GM23338 (cell line): ENCODE data around the gene LMF1. TPM values are rescaled to one million over a fixed set of nuclear protein-coding genes. Genes with fewer than 3 reads are reported as not detected.

Source experiments
- ATAC-seq: fragments of 200-7000 bp; cut with Tn5 transposase; 3 replicates; pipeline ENCODE4 v1.9.1; 2020
- DNase-seq: peaks from one replicate; pipeline ENCODE4 v3.0.0-alpha.2; 2015; ENCODE audit warnings: low spot score
- H2AFZ ChIP-seq: fragments of 200-600 bp; sonication (generic); 2 replicates; pipeline ENCODE4 v1.8.0; 2016; ENCODE audit warnings: antibody characterized with exemption, mild to moderate bottlenecking, moderate library complexity
- H3F3A ChIP-seq: fragments of 200-600 bp; sonication (generic); replicated peaks from 2 replicates; pipeline ENCODE4 v1.8.0; 2017; ENCODE audit warnings: antibody characterized with exemption, mixed run types, low read depth
- H3K27ac ChIP-seq: fragments of 200-600 bp; sonication (generic); 2 replicates; pipeline ENCODE4 v1.6.1; 2016; ENCODE audit warnings: low read depth
- H3K27me3 ChIP-seq: fragments of 200-600 bp; sonication (generic); 2 replicates; pipeline ENCODE4 v1.8.0; 2016; ENCODE audit warnings: mild to moderate bottlenecking, mixed run types, moderate library complexity; ENCODE audit not compliant: insufficient read depth
- H3K36me3 ChIP-seq: fragments of 200-600 bp; sonication (generic); 2 replicates; pipeline ENCODE4 v1.8.0; 2016; ENCODE audit warnings: mild to moderate bottlenecking; ENCODE audit not compliant: insufficient read depth
- H3K4me1 ChIP-seq: fragments of 200-600 bp; sonication (generic); 2 replicates; pipeline ENCODE4 v1.8.0; 2016; ENCODE audit warnings: mild to moderate bottlenecking, moderate library complexity; ENCODE audit not compliant: insufficient read depth
- H3K4me2 ChIP-seq: fragments of 200-600 bp; sonication (generic); 2 replicates; pipeline ENCODE4 v1.7.1; 2017; ENCODE audit warnings: mixed run types
- H3K4me3 ChIP-seq: fragments of 200-600 bp; sonication (generic); 2 replicates; pipeline ENCODE4 v1.6.1; 2016; ENCODE audit warnings: mixed run types
- H3K79me2 ChIP-seq: fragments of 200-600 bp; sonication (generic); replicated peaks from 2 replicates; pipeline ENCODE4 v1.8.0; 2017; ENCODE audit warnings: mild to moderate bottlenecking; ENCODE audit not compliant: insufficient read depth
- H3K9me2 ChIP-seq: fragments of 200-600 bp; sonication (generic); 2 replicates; pipeline ENCODE4 v1.8.0; 2017; ENCODE audit not compliant: insufficient read depth
- H4K20me1 ChIP-seq: fragments of 200-600 bp; sonication (generic); replicated peaks from 2 replicates; pipeline ENCODE4 v1.8.0; 2017; ENCODE audit warnings: mild to moderate bottlenecking; ENCODE audit not compliant: insufficient read depth
- H3K27ac Mint-ChIP-seq: 2 replicates; pipeline ENCODE4 v1.8.0; 2020; ENCODE audit warnings: inconsistent platforms, mild to moderate bottlenecking, moderate library complexity, mixed read lengths
- H3K27me3 Mint-ChIP-seq: 3 replicates; pipeline ENCODE4 v1.8.0; 2022; ENCODE audit warnings: low read depth, mild to moderate bottlenecking, moderate library complexity, mixed read lengths, inconsistent platforms; ENCODE audit not compliant: insufficient read depth, poor library complexity
- H3K36me3 Mint-ChIP-seq: 3 replicates; pipeline ENCODE4 v1.8.0; 2021; ENCODE audit warnings: low read depth, mild to moderate bottlenecking, inconsistent platforms, moderate library complexity, mixed read lengths
- H3K4me1 Mint-ChIP-seq: 3 replicates; pipeline ENCODE4 v1.8.0; 2020; ENCODE audit warnings: mild to moderate bottlenecking, inconsistent platforms, mixed read lengths
- H3K4me3 Mint-ChIP-seq: 3 replicates; pipeline ENCODE4 v1.8.0; 2021; ENCODE audit warnings: moderate library complexity, mild to moderate bottlenecking, inconsistent platforms, mixed read lengths
- H3K9me3 Mint-ChIP-seq: 3 replicates; pipeline ENCODE4 v1.8.0; 2020; ENCODE audit warnings: moderate library complexity, mild to moderate bottlenecking, inconsistent platforms, mixed read lengths
- REST ChIP-seq: IDR thresholded peaks from one replicate; pipeline ENCODE4 v1.6.1; 2018; ENCODE audit warnings: antibody characterized with exemption; ENCODE audit not compliant: unreplicated experiment
- ZNF114 ChIP-seq: fragments of 250-450 bp; sonication (Bioruptor Pico); IDR thresholded peaks from 2 replicates; pipeline ENCODE4 v1.5.0; 2020; ENCODE audit warnings: mild to moderate bottlenecking, moderate library complexity
- ZNF331 ChIP-seq: fragments of 250-450 bp; sonication (Bioruptor Pico); IDR thresholded peaks from 2 replicates; pipeline ENCODE4 v1.5.0; 2020; ENCODE audit warnings: low read depth, mild to moderate bottlenecking, moderate library complexity
- polyA plus RNA-seq: library from polyadenylated mRNA; unstranded; fragments of >200 nt; fragmentation: Nextera tagmentation; extraction: Ambion mirVana; gene quantifications from 2 replicates; pipeline ENCODE4 v1.2.1, GENCODE V29; 2016
- total RNA-seq: library from RNA; depleted of rRNA; stranded (reverse); fragments of >200 nt; shearing (Covaris generic); gene quantifications from 2 replicates; pipeline ENCODE4 v1.2.3, GENCODE V29; 2014
- TF ChIP-seq, protein P1 (sequence below): fragments of 250-450 bp; sonication (Bioruptor Pico); IDR thresholded peaks from 2 replicates; pipeline ENCODE4 v1.5.0; 2020; ENCODE audit warnings: mild to moderate bottlenecking, moderate library complexity

Gene LMF1
- total and polyA plus RNA-seq, 2 experiments from 2014 or later: 4.2 to 10.1 TPM

DNA sequence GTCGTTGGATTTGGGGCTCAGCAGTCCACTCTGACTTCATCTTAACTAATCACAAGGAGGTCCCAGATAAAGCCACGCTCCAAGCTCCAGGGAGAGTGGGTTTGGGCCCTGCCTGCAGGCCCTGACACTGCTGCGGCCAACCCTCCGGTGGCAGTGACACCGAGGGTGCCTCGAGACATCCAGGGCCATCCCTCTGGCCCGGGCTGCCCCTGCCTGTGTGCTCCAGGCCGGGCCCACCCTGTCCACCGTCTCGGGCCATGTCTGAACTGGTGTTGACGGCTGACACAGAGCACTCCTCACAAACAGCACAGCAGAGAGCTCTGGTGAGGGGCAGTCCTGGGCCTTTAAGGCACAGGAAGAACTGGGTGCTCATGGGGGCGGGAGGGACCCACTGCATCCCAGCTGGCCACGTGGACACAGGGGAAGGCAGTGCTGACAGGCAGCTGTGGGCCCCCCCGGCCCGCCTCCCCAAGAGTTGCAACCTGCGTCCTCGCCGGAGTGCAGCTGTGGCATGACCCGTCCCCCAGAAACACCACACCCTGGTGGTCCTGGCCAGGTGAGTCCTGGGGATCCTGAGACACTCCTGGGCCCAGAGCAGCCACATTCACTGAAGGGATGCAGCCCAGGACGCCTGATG lies 80.0 kb downstream of the LMF1 start (continued):
- TF ChIP-seq, protein P1, sequence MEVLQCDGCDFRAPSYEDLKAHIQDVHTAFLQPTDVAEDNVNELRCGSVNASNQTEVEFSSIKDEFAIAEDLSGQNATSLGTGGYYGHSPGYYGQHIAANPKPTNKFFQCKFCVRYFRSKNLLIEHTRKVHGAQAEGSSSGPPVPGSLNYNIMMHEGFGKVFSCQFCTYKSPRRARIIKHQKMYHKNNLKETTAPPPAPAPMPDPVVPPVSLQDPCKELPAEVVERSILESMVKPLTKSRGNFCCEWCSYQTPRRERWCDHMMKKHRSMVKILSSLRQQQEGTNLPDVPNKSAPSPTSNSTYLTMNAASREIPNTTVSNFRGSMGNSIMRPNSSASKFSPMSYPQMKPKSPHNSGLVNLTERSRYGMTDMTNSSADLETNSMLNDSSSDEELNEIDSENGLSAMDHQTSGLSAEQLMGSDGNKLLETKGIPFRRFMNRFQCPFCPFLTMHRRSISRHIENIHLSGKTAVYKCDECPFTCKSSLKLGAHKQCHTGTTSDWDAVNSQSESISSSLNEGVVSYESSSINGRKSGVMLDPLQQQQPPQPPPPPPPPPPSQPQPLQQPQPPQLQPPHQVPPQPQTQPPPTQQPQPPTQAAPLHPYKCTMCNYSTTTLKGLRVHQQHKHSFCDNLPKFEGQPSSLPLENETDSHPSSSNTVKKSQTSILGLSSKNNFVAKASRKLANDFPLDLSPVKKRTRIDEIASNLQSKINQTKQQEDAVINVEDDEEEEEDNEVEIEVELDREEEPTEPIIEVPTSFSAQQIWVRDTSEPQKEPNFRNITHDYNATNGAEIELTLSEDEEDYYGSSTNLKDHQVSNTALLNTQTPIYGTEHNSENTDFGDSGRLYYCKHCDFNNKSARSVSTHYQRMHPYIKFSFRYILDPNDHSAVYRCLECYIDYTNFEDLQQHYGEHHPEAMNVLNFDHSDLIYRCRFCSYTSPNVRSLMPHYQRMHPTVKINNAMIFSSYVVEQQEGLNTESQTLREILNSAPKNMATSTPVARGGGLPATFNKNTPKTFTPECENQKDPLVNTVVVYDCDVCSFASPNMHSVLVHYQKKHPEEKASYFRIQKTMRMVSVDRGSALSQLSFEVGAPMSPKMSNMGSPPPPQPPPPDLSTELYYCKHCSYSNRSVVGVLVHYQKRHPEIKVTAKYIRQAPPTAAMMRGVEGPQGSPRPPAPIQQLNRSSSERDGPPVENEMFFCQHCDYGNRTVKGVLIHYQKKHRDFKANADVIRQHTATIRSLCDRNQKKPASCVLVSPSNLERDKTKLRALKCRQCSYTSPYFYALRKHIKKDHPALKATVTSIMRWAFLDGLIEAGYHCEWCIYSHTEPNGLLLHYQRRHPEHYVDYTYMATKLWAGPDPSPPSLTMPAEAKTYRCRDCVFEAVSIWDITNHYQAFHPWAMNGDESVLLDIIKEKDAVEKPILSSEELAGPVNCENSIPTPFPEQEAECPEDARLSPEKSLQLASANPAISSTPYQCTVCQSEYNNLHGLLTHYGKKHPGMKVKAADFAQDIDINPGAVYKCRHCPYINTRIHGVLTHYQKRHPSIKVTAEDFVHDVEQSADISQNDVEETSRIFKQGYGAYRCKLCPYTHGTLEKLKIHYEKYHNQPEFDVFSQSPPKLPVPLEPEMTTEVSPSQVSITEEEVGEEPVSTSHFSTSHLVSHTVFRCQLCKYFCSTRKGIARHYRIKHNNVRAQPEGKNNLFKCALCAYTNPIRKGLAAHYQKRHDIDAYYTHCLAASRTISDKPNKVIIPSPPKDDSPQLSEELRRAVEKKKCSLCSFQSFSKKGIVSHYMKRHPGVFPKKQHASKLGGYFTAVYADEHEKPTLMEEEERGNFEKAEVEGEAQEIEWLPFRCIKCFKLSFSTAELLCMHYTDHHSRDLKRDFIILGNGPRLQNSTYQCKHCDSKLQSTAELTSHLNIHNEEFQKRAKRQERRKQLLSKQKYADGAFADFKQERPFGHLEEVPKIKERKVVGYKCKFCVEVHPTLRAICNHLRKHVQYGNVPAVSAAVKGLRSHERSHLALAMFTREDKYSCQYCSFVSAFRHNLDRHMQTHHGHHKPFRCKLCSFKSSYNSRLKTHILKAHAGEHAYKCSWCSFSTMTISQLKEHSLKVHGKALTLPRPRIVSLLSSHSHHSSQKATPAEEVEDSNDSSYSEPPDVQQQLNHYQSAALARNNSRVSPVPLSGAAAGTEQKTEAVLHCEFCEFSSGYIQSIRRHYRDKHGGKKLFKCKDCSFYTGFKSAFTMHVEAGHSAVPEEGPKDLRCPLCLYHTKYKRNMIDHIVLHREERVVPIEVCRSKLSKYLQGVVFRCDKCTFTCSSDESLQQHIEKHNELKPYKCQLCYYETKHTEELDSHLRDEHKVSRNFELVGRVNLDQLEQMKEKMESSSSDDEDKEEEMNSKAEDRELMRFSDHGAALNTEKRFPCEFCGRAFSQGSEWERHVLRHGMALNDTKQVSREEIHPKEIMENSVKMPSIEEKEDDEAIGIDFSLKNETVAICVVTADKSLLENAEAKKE (CRISPR knock-in tag): no peak

DNA sequence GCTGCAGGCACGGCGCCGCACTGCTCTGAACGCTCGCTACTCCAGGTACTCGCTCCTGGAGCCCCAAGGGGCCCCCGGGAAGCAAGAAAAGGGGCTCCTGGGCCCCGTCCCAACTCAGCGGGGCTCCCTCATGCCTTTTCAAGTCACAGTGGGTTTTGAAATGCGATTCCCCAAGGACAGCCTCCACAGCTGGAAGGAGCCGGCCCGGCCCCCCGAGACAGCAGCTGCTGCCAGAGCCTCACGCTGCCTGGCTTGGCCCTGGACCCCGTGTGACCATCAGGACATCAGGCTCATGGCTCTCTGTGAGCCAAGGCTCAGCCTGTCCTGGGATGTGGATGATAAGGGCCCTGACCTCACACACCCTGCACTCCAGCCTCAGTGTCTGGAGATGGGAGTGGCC lies 80.6 kb downstream of the LMF1 start:
- peaks cover 12% of the 10 kb centered on the region for H3K27me3 Mint-ChIP-seq
- H3K9me2 ChIP-seq: no peaks in the 10 kb centered on the region
- H3K4me1 Mint-ChIP-seq: peaks cover 12% of the 10 kb centered on the region; the same call in 2 of the 3 replicates
- H3K36me3 ChIP-seq: no peaks in the 10 kb centered on the region
- H3K79me2 ChIP-seq: no peaks in the 10 kb centered on the region
- no peak overlapping the region for H3K4me3 ChIP-seq
- H3K36me3 Mint-ChIP-seq: no peaks in the 10 kb centered on the region
- no peak overlapping the region for H3K27ac ChIP-seq
- no peak overlapping the region; the same call in 1 of the 2 replicates for H3K27ac Mint-ChIP-seq
- no peaks in the 10 kb centered on the region for H3K27me3 ChIP-seq
- H3K4me3 Mint-ChIP-seq: no peak overlapping the region
- H4K20me1 ChIP-seq: no peaks in the 10 kb centered on the region
- peaks cover 4% of the 10 kb centered on the region; the same call in 1 of the 2 replicates for H3K4me1 ChIP-seq
- H3K4me2 ChIP-seq: no peak overlapping the region
- DNase-seq: no peak
- H3F3A ChIP-seq: 0 out of 2 replicates have a peak, but pooled peaks cover 8% of the 10 kb centered on the region
- ATAC-seq: peak; percentile 3; the same call in 2 of the 3 replicates
- no peaks in the 10 kb centered on the region; the same call in 2 of the 3 replicates for H3K9me3 Mint-ChIP-seq
- H2AFZ ChIP-seq: no peak overlapping the region
- TF ChIP-seq ZNF331 (CRISPR knock-in tag) (no peak), ZNF114 (CRISPR knock-in tag) (no peak), REST (no peak)
- TF ChIP-seq, protein P1 (CRISPR knock-in tag): no peak
